ENCODE measurements around the gene LMO3.

DNA sequence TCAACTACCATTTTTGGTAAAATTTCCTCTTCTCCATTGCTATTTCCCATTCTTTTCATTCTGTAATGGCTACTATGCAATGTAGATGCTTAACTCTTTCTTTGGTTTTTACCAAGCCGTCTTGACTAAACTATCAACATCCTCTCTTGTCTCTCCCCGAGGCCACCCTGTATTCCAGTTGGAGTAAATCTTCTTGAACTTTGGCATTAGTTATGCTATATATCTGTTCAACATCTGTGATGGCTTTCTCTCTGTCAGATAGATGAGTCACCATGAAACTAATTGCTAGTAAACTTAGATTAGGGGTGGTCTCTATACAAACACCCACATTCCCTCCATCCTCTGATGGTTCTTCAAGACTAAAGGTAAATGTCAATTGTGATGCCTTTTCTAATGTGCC lies 63.4 kb downstream of the LMO3 start:
- TF ChIP-seq, protein P1, sequence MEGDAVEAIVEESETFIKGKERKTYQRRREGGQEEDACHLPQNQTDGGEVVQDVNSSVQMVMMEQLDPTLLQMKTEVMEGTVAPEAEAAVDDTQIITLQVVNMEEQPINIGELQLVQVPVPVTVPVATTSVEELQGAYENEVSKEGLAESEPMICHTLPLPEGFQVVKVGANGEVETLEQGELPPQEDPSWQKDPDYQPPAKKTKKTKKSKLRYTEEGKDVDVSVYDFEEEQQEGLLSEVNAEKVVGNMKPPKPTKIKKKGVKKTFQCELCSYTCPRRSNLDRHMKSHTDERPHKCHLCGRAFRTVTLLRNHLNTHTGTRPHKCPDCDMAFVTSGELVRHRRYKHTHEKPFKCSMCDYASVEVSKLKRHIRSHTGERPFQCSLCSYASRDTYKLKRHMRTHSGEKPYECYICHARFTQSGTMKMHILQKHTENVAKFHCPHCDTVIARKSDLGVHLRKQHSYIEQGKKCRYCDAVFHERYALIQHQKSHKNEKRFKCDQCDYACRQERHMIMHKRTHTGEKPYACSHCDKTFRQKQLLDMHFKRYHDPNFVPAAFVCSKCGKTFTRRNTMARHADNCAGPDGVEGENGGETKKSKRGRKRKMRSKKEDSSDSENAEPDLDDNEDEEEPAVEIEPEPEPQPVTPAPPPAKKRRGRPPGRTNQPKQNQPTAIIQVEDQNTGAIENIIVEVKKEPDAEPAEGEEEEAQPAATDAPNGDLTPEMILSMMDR (IDR thresholded peaks at IDR 0.05), result no peak
- no peak for TF ChIP-seq POLR2A (IDR thresholded peaks at IDR 0.05)
